Fibroblast of mammary gland (primary cell): ENCODE data around the gene NSMF.

Experiments used
- DNase-seq: peaks from one replicate; pipeline ENCODE4 v3.0.0-alpha.2; 2010; ENCODE audit warnings: low read depth
- H3K4me3 ChIP-seq: 2 replicates; pipeline ENCODE4 v1.5.1; 2011; ENCODE audit warnings: low read depth, mild to moderate bottlenecking, low read length, moderate library complexity; ENCODE audit not compliant: control insufficient read depth
- TF ChIP-seq, protein P1 (sequence below): conservative IDR thresholded peaks from 2 replicates; pipeline ENCODE4 v1.5.1; 2011; ENCODE audit warnings: low read depth, low read length, inconsistent platforms; ENCODE audit not compliant: control insufficient read depth, insufficient read depth

NSMF gene

DNA sequence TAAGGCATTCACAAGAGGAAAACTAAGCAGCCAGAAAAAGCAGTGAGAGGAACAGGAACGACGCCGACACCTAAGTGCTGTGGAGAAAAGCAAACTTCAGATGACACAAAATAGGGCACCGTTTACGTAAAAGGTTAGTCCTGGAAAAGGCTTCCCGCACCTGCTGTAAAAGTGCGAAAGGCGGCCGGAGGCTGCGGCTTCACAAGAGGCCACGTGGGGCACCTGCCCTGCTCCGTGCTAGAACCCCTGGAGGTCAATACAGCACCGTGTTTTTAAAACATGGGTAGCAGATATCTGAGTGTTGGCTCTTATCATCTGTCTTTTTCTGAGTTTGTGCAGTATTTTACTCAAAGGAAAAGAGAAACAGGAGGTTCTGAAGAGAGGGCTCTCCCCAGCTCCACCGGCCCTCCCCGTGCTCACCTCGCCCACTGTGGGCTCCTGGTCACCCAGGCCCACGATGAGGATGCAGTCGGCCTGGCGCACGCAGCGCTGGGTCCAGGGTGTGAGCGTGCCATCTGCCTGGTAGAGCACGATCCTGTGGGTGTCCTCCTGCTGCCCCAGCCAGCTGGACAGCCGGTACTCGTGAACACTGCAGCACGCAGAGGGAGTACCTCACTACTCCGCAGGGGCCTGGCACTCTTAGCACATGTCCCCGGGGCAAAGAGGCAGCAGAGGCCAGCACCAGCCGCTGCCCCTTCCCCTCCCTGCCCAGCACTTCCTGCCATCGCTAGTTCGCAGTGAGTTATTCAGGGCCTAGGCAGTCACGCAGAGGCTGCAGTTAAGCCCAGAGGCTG, 21.0 kb upstream of the NSMF start:
- TF ChIP-seq, protein P1, sequence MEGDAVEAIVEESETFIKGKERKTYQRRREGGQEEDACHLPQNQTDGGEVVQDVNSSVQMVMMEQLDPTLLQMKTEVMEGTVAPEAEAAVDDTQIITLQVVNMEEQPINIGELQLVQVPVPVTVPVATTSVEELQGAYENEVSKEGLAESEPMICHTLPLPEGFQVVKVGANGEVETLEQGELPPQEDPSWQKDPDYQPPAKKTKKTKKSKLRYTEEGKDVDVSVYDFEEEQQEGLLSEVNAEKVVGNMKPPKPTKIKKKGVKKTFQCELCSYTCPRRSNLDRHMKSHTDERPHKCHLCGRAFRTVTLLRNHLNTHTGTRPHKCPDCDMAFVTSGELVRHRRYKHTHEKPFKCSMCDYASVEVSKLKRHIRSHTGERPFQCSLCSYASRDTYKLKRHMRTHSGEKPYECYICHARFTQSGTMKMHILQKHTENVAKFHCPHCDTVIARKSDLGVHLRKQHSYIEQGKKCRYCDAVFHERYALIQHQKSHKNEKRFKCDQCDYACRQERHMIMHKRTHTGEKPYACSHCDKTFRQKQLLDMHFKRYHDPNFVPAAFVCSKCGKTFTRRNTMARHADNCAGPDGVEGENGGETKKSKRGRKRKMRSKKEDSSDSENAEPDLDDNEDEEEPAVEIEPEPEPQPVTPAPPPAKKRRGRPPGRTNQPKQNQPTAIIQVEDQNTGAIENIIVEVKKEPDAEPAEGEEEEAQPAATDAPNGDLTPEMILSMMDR, result no peak

DNA sequence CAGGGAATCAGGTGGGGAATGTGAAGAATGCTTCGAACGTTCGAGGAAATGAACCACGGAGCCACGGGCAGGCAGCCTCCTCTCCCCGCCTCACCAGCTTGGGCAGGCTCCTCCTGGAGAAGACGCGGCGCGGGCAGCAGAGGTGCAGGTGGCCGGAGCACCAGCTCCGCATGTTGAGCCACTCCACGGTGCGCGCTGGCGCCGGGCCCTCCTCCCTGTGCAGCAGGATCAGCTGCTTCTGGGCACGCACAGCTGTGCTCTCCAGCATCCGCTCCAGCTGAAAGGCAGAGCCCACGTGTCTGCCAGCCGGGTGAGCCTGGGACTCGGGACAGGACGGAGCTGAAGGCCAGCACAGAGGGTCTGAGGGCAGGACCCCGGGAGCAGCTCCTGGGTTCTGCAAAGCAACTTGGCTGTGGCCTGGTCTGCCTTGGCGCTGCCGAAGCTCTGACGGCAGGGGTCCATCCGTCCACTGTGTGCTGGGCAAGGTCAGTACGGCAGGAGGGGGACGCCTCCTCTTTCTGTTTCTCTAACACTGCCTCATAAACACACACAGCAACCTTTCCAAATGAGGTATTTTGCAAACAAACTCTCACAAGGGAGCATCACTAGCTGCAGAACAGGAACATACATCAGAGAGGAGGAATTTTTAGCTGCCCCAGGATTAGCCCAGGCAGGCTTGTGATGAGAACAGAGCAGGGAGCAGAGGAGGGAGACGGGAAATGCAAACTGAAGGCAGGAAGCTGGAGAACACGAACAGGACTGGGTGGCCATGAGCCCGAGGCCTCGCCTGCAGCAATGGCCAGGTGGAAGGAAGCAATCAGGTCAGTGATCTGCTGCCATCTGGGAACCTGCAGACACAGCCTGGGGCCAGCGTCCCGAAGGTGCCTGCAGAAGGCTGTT, 20.1 kb upstream of the NSMF start:
- TF ChIP-seq, protein P1, result no peak
- H3K4me3 ChIP-seq, result no peak overlapping the region
- DNase-seq, result no peak

More for the DNA sequence above, 21.0 kb upstream of the NSMF start:
- H3K4me3 ChIP-seq, result no peak overlapping the region
- DNase-seq, result no peak

DNA sequence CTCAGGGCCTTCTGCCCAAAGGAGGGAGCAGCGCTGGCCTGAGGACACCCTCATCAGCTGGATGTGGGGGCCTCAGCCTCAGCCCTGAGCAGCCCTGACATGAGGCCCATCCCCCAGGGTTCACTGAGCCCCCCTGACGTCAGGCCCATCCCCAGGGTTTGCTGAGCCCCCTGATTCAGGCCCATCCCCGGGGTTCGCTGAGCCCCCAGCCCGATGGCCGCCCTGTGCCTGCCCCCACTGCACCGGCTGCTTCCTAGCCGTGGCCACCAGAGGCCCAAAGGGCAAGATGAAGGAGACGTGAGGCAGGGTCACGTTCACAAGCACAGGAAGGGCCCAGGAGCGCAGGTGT, 19.5 kb upstream of the NSMF start:
- DNase-seq, result no peak
- no peak overlapping the region for H3K4me3 ChIP-seq
- TF ChIP-seq, protein P1, result no peak

DNA sequence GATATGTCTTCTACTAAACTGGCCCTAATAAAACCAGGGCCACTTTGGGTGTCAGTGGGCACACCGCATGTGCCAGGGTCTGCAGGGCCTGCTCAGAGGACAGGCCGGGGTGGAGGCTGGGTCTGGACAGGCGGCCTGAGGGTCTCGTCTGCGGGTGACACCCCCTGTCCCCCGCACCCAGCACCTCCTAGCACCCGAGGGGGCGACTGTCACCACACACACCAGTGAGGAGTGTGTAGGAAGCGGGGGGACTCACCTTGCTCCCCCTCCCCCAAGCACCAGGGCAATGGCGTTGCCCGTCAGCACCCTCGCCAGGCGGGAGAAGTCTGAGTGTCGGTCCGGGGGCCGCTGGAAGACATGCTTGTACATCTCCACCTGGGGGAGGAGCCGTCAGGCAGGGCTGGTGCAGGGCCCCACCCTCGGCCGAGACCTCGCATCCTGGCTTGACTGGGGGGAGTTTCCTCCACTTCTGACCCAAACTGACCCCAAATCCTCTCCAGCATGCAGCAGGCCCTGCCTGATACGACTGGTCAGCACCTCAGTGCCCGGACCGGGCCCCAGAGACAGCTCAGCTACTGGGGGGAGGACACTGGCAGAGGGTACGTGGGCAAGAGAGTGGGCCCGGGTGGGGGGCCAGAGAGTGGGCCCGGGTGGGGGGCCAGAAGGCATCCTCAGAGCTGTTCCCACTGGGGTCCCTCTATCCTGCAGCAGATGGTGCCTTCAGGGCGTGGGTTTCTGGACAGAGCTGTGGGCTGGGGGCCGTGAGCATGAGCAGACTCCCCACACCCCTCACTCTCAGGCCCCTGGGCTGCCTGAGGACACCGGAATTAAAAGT, 18.9 kb upstream of the NSMF start:
- H3K4me3 ChIP-seq, result no peak overlapping the region
- TF ChIP-seq, protein P1, result no peak
- no peak for DNase-seq

DNA sequence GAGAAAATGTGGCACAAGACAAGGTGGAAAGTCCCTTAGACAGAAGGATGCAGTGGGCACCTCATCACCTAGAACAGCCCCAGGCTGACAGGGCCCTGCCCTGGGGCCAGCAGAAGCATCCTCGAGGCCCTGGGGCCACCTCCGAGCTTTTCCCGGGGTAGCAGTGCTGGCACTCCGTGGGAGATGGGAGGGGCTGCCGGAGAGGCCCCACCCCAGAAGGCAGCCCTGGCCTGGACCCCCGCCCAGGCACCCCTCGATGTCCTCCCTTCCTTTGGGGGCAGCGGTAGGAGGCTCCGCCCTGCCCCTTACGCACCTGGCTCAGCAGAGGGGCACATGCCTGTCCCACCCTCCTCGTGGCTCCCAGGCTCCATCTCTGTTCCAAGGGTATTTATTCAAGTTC, 17.7 kb upstream of the NSMF start:
- TF ChIP-seq, protein P1, result no peak

DNA sequence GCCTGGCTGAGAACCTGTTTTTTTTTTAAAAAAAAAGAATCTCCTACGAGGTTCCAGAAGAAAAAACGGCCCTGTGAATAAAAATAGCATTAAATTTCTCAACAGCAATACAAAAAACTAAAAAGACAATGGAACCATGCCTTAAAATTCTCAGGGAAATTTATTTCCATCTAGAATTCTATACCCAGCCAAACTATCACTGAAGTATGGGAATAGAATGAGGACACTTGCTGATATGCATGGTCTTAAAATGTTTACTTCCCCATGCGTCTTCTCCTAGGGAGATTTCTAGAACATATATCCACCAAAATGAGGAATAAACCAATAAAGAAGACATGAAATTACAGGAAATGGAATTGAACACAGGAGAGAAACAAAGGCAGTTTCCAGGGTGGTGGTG, 16.5 kb upstream of the NSMF start:
- no peak for DNase-seq
- no peak overlapping the region for H3K4me3 ChIP-seq
- TF ChIP-seq, protein P1, result no peak

More for the DNA sequence above, 17.7 kb upstream of the NSMF start:
- H3K4me3 ChIP-seq, result no peak overlapping the region
- no peak for DNase-seq
